Measurements from ENCODE around the gene TEX264.

- TF ChIP-seq TAF1 (IDR thresholded peaks at IDR 0.05; ENCODE audit: low read depth, low read length) (no peak), POLR2AphosphoS5 (IDR thresholded peaks at IDR 0.05; ENCODE audit: low read depth, low read length) (no peak), POLR2A (IDR thresholded peaks at IDR 0.05; ENCODE audit: low read depth, low read length) (no peak), PAX5 (IDR thresholded peaks at IDR 0.05; ENCODE audit: insufficient read depth, low read length, severe bottlenecking) (no peak), POU2F2 (IDR thresholded peaks at IDR 0.05; ENCODE audit: low read depth, low read length) (no peak)
Measured at GRCh38 chr3:51722362-51722761, 51.3 kb downstream of the TEX264 start.

All from GM12891 (cell line).